ENCODE data around the gene THAP4. TPM values are rescaled to one million over a fixed set of nuclear protein-coding genes. Genes with fewer than 3 reads are reported as not detected.
"Not testable (repeated sequence)": the region's sequence is repeated elsewhere in the genome, so short reads cannot be mapped to it uniquely, and the experiment has no call there.

Gene THAP4
- total RNA-seq, 4 donors from 2014 or later: 46.4 to 56.2 (median 51.2) TPM

DNA sequence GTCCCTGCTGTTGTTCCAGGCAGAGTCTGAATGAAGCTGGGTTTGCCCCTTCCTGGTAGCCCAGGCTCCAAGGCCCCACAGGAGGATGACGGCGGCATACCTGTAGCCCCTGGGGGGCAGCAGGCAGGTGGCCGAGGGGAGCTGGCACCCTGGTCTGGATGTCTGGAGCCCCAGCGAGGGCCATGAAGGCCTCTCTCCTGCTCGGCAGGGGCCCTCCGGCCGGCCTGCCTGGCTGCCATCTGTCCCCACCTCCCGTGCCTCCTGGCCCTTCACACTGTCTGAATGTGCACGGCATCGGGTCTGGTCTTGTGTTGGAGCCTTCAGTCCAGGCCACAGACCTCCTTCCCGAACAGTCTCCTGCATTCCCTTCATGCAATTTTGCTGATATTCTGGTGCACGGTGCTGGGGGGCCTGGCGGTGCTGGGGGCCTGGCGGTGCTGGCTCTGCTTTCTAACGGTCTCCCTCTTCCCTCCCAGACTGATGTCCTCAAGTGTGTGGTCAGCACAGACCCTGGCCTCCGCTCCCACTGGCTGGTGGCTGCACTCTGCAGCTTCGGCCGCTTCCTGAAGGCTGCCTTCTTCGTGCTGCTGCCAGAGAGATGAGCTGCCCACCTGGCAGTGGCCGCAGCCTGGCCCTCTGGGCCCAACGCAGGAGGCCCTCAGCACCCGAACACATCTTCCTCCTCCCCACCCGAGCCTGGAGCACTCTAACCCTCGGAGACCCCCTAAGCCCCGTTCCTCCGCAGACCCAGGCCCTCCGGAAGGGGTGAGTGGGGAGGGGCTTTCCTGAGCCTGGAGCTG is 64.9 kb downstream of the THAP4 start:
- Histone ChIP-seq H3K4me1 (no peaks in the 10 kb centered on the region), H3K27ac (no peak overlapping the region), H3K27me3 (no peaks in the 10 kb centered on the region), H3K4me3 (no peak overlapping the region), H3K9me3 (no peaks in the 10 kb centered on the region), H3K36me3 (peaks cover 39% of the 10 kb centered on the region)
- TF ChIP-seq EP300 (IDR thresholded peaks at IDR 0.05) (no peak), POLR2AphosphoS5 (IDR thresholded peaks at IDR 0.05) (no peak)
- DNase-seq (ENCODE audit: low spot score in 2 of 2): peak in 1 of 2 donors; percentile 54
- 88% methylated on average over 9 of the region's 27 CpGs for WGBS

DNA sequence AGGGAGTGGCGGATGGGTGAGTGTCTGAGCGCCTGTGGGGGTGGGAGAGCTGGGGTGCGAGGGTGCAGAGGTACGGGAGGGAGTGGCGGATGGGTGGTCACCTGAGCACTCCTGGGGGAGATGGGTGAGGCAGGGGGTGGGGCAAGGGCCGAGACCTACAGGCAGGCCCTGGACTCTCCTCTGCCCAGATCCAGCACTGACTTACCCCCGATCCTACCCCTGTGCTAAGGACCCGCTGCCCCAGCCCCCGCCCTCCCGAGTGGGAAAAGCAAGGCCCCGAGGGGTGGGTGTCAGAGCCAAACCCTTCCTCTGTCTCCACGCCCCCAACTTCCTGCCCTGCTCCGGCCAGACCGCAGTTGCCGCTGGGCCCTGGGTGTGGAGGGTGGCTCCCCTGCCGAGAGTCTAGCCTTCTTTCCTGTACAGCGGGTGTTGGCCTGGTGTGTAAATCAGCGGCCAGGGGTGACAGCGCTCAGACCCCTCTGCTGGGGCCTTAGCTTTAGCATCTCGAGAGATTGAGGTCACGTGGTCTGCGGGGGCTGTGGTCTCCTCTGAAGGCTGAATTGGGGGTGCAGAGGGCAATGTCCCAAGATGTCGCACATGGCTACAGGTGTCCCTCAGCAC is 65.9 kb downstream of the THAP4 start:
- TF ChIP-seq POLR2A (IDR thresholded peaks at IDR 0.05): no peak
- H3K27ac ChIP-seq: no peak overlapping the region
- 87% methylated on average over 14 of the region's 23 CpGs for WGBS
- peaks cover 39% of the 10 kb centered on the region for H3K36me3 ChIP-seq
- H3K9me3 ChIP-seq: no peaks in the 10 kb centered on the region
- H3K27me3 ChIP-seq: no peaks in the 10 kb centered on the region
- H3K4me1 ChIP-seq: no peaks in the 10 kb centered on the region
- no peak overlapping the region for H3K4me3 ChIP-seq
- peak in 1 of 2 donors; percentile 59 for DNase-seq (ENCODE audit: low spot score in 2 of 2)

DNA sequence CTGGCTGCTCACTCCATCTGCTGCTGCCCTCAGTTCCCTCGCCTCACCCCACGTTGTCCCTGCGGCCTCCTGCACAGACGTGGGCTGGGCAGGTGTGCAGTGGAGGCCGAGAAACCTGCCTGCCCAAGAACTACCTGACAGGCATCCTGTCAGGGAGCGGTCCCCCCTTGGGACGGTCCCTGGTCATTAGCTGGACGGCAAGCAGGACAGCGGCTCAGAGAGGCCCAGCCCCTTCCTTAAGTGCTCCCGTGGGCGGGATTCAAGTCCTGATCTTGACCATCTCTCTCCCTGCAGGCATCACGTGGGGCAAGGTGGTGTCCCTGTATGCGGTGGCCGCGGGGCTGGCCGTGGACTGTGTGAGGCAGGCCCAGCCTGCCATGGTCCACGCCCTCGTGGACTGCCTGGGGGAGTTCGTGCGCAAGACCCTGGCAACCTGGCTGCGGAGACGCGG is 67.1 kb downstream of the THAP4 start:
- peak in 1 of 2 donors; percentile 40 for DNase-seq (ENCODE audit: low spot score in 2 of 2)
- H3K36me3 ChIP-seq: peaks cover 39% of the 10 kb centered on the region
- H3K27ac ChIP-seq: no peak overlapping the region
- H3K27me3 ChIP-seq: no peaks in the 10 kb centered on the region
- WGBS: 83% methylated on average over 17 of the region's 23 CpGs
- H3K9me3 ChIP-seq: no peaks in the 10 kb centered on the region
- no peak overlapping the region for H3K4me3 ChIP-seq
- H3K4me1 ChIP-seq: peaks cover 3% of the 10 kb centered on the region
- TF ChIP-seq POLR2A (IDR thresholded peaks at IDR 0.05) (no peak), POLR2AphosphoS5 (IDR thresholded peaks at IDR 0.05) (no peak), EP300 (IDR thresholded peaks at IDR 0.05) (no peak)
- TF ChIP-seq, protein P1, sequence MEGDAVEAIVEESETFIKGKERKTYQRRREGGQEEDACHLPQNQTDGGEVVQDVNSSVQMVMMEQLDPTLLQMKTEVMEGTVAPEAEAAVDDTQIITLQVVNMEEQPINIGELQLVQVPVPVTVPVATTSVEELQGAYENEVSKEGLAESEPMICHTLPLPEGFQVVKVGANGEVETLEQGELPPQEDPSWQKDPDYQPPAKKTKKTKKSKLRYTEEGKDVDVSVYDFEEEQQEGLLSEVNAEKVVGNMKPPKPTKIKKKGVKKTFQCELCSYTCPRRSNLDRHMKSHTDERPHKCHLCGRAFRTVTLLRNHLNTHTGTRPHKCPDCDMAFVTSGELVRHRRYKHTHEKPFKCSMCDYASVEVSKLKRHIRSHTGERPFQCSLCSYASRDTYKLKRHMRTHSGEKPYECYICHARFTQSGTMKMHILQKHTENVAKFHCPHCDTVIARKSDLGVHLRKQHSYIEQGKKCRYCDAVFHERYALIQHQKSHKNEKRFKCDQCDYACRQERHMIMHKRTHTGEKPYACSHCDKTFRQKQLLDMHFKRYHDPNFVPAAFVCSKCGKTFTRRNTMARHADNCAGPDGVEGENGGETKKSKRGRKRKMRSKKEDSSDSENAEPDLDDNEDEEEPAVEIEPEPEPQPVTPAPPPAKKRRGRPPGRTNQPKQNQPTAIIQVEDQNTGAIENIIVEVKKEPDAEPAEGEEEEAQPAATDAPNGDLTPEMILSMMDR (IDR thresholded peaks at IDR 0.05): no peak

DNA sequence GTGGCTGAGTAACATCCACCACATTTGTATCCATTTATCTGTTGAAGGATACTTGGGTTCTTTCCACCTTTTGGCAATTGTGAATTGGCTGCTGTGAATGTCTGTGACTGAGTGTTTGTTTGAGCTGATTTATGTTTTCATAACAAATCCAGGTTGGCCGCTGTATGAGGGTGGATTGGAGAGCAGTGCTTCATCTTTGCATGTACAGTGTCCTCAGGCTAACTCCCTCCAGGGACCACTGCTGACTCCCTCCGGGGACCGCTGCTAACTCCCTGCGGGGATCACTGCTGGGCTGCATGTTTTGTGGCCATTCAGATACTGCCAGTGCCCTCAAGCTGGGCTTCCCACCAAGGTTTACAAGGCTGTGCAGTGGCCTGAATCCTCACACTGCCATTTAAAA is 68.2 kb downstream of the THAP4 start:
- Histone ChIP-seq H3K27ac (no peak overlapping the region), H3K4me3 (no peak overlapping the region), H3K4me1 (peaks cover 14% of the 10 kb centered on the region), H3K36me3 (peaks cover 31% of the 10 kb centered on the region), H3K9me3 (no peaks in the 10 kb centered on the region), H3K27me3 (no peaks in the 10 kb centered on the region)
- DNase-seq (ENCODE audit: low spot score in 2 of 2): peak in 1 of 2 donors; percentile 48
- TF ChIP-seq POLR2A (IDR thresholded peaks at IDR 0.05) (no peak), EP300 (IDR thresholded peaks at IDR 0.05) (no peak), POLR2AphosphoS5 (IDR thresholded peaks at IDR 0.05) (no peak)
- TF ChIP-seq, protein P1 (IDR thresholded peaks at IDR 0.05): no peak
- 79% methylated on average over 4 of the region's 4 CpGs for WGBS

DNA sequence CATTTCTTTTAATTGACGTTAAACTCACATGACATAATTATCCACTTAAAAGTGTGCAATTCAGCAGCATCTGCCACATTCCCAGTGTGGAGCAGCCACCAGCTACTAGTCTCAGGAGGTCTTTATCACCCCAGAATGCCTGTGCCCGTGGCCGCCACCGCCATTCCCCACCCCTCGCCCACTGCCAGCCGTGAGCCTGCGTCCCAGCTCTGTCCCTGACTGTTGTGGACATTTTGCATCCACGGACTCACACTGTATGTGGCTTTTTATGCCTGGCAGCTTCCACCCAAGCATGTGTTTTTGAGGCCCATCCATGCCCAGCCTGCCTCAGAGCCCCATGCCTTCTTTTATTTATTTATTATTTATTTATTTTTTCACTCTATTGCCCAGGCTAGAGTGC is 69.2 kb downstream of the THAP4 start:
- TF ChIP-seq POLR2A (IDR thresholded peaks at IDR 0.05) (no peak), POLR2AphosphoS5 (IDR thresholded peaks at IDR 0.05) (no peak), EP300 (IDR thresholded peaks at IDR 0.05) (no peak)
- TF ChIP-seq, protein P1 (IDR thresholded peaks at IDR 0.05): no peak
- peak in 1 of 2 donors; percentile 42 for DNase-seq (ENCODE audit: low spot score in 2 of 2)
- 94% methylated on average over 8 of the region's 8 CpGs for WGBS
- no peak overlapping the region for H3K27ac ChIP-seq
- peaks cover 24% of the 10 kb centered on the region for H3K36me3 ChIP-seq
- H3K4me3 ChIP-seq: no peak overlapping the region
- H3K9me3 ChIP-seq: no peaks in the 10 kb centered on the region
- H3K4me1 ChIP-seq: peaks cover 23% of the 10 kb centered on the region
- H3K27me3 ChIP-seq: no peaks in the 10 kb centered on the region

DNA sequence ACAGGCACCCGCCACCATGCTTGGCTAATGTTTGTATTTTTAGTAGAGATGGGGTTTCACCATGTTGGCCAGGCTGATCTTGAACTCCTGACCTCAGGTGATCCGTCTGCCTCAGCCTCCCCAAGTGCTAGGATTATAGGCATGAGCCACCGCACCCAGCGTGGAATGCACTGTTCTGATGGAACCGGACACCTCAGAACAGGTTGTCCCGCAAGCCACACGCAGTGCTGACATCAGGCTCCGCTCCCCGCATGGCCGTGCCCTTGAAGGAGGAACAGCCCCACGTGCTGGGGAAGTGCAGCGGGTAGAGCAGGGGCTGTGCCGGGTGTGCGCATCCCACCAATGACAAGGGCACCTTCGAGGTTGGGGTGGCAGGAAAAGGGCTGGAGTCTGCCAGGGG is 69.7 kb downstream of the THAP4 start:
- H3K4me3 ChIP-seq, H3K9me3 ChIP-seq, H3K27ac ChIP-seq, H3K27me3 ChIP-seq: not testable (repeated sequence)
- DNase-seq (ENCODE audit: low spot score in 2 of 2): peak in 1 of 2 donors; percentile 50
- 83% methylated on average over 1 of the region's 15 CpGs for WGBS
- peaks cover 19% of the 10 kb centered on the region for H3K36me3 ChIP-seq
- H3K4me1 ChIP-seq: peaks cover 28% of the 10 kb centered on the region
